AG10803 (cell line): Measurements from ENCODE around the gene B3GNT9.
A peak's percentile ranks its signal among the peaks of the same experiment; 100 is the strongest.

Experiments
- DNase-seq: peaks from one replicate; pipeline ENCODE4 v3.0.0; 2010; ENCODE audit warnings: low read depth
- H3K4me3 ChIP-seq: 2 replicates; pipeline ENCODE4 v1.5.1; 2011; ENCODE audit warnings: mild to moderate bottlenecking, low read length, control low read depth
- TF ChIP-seq, protein P1 (sequence below): conservative IDR thresholded peaks from 2 replicates; pipeline ENCODE4 v1.5.1; 2011; ENCODE audit warnings: mild to moderate bottlenecking, low read length, control low read depth, inconsistent platforms

B3GNT9 gene

GRCh38 chr16:67149276-67150046 lies 1.3 kb downstream of the B3GNT9 start:
- DNase-seq = no peak
- H3K4me3 ChIP-seq = no peak overlapping the region
- TF ChIP-seq, protein P1, sequence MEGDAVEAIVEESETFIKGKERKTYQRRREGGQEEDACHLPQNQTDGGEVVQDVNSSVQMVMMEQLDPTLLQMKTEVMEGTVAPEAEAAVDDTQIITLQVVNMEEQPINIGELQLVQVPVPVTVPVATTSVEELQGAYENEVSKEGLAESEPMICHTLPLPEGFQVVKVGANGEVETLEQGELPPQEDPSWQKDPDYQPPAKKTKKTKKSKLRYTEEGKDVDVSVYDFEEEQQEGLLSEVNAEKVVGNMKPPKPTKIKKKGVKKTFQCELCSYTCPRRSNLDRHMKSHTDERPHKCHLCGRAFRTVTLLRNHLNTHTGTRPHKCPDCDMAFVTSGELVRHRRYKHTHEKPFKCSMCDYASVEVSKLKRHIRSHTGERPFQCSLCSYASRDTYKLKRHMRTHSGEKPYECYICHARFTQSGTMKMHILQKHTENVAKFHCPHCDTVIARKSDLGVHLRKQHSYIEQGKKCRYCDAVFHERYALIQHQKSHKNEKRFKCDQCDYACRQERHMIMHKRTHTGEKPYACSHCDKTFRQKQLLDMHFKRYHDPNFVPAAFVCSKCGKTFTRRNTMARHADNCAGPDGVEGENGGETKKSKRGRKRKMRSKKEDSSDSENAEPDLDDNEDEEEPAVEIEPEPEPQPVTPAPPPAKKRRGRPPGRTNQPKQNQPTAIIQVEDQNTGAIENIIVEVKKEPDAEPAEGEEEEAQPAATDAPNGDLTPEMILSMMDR = no peak

DNA sequence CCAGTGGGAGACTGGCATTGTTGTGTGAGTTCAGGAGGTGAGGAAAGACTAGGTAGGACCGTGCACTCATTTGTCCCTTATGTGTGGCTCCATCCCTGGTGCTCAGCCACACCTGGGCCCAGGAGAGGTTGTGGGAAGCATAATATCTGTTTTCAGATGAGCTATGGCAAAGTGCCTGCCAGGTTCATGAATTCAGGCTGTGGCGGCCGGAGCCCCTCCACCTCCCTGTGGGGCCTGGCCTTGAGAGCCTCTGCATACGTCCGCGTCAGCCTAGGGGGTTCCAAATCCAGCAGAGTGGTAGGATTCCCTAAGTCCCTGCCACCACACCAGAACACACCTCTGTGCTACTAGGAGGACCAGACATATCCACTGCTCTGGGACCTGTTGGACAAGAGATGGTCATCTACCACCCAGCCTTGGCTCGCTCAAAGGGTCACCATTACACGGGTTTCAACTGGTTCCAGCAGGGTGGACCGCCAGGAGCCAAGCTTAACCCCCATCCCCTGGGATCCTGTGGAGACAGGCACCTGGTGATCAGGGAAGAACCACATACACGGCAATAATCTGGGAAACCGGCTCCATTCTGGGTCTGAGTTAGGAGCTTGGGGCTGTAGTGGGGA lies 2.0 kb downstream of the B3GNT9 start:
- no peak for DNase-seq
- TF ChIP-seq, protein P1 = no peak
- H3K4me3 ChIP-seq = no peak overlapping the region

GRCh38 chr16:67148221-67148620 lies 2.6 kb downstream of the B3GNT9 start:
- DNase-seq = no peak
- H3K4me3 ChIP-seq = no peak overlapping the region
- TF ChIP-seq, protein P1 = no peak

DNA sequence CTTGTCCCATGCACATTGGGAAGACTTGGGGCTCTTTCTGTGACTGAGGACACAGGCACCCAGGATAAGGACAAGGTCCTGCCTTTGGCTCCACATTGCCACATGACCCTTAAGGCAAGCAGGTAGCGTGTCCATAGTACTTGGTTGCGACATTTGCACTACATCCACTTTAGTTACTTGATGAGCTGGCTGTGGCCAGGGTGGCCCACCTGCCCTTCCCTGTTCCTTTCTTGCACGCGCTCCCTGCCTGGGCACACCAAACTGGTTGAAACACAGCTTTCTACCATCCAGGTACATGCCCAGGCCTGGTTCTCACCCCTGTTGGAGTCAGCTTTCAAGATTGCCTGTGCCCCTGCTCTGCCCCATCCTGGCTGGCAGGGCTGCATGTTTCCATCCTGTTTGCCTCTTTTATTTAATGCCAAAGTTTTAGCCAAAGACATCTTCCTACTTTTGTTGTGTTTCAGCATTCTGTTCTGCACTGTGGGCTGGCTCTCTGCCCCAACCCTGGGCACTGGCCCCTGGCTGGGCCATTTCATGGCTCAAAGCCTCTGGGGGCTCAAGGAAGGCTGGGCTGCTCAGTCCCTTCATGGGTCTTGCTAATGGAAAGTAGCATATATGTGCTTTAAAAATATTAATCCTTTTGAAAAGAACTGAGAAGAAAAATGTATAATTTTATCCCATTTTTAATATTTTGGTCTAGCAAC lies 3.2 kb downstream of the B3GNT9 start:
- H3K4me3 ChIP-seq = no peak overlapping the region
- DNase-seq = no peak
- TF ChIP-seq, protein P1 = no peak

GRCh38 chr16:67146523-67147357 lies 4.1 kb downstream of the B3GNT9 start:
- DNase-seq = no peak
- TF ChIP-seq, protein P1 = 0 out of 2 replicates have a peak, but pooled peaks have one; percentile 4
- H3K4me3 ChIP-seq = no peak overlapping the region

- TF ChIP-seq, protein P1 = no peak
- H3K4me3 ChIP-seq = no peak overlapping the region
- no peak for DNase-seq
These were observed 5.1 kb downstream of the B3GNT9 start for GRCh38 chr16:67145746-67146145.
